ENCODE data around the gene MEGF10. TPM values are rescaled to one million over a fixed set of nuclear protein-coding genes. Genes with fewer than 3 reads are reported as not detected.

MEGF10 gene
- total RNA-seq, 3 donors from 2014 or later (not counting 1 experiment from before 2014, with no cell fraction given): 1.4 TPM; not detected in 2

DNA sequence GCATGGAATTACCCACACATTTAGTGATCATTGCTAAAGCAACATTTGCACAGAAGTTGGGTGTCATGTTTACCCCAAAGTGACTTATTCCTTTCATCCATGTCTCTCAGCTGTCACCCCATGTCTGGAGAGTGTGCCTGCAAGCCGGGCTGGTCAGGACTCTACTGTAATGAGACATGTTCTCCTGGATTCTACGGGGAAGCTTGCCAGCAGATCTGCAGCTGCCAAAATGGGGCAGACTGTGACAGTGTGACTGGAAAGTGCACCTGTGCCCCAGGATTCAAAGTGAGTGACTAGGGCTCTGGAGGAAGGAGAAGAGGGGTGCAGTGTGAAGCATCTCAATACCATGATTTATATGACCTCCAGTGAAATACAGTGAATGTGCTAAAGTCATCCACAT lies 126.9 kb downstream of the MEGF10 start:
- ATAC-seq: no peak
- H3K27me3 Mint-ChIP-seq (ENCODE audit: low read depth in 2 of 2): no peaks in the 10 kb centered on the region
- intact Hi-C loops (cut with micrococcal nuclease): no loop called here

DNA sequence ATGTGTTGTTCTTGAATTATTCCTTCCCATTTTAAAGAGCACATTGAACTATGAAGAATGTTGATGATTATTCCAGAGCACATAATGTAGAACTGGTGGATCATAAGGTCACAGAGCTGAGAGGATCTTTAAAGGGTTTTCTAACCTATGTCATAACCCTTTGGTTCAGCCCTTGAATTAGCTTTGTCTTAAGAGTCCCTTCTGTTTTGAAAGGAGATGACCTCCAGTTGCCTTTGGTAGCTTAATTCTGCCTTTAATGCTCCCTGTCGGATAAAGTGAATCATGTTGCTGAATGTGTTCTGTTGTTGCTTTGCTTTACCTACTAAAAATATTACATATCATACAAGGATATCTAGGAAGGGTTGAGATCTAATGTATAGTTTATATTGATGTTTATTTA lies 127.8 kb downstream of the MEGF10 start:
- H3K4me1 Mint-ChIP-seq: peaks cover 0 to 5% of the 10 kb centered on the region in 2 donors
- ATAC-seq: no peak
- no peak overlapping the region for H3K4me3 Mint-ChIP-seq
- no peak for DNase-seq
- no peaks in the 10 kb centered on the region for H3K27me3 ChIP-seq (ENCODE audit: control insufficient read depth, insufficient read depth, low read length)
- intact Hi-C loops (cut with micrococcal nuclease): no loop called here
- H3K9me3 Mint-ChIP-seq: no peaks in the 10 kb centered on the region
- H3K36me3 Mint-ChIP-seq: no peaks in the 10 kb centered on the region
- H3K27me3 Mint-ChIP-seq (ENCODE audit: low read depth in 2 of 2): no peaks in the 10 kb centered on the region
- no peaks in the 10 kb centered on the region for H3K9me3 ChIP-seq (ENCODE audit: control insufficient read depth, insufficient read depth, low read length)
- H3K27ac ChIP-seq (ENCODE audit: low read length): no peak overlapping the region
- H3K36me3 ChIP-seq (ENCODE audit: control insufficient read depth, insufficient read depth, low read length): no peaks in the 10 kb centered on the region
- H3K4me1 ChIP-seq (ENCODE audit: control insufficient read depth, insufficient read depth, low read length): no peaks in the 10 kb centered on the region
- no peak overlapping the region for H3K27ac Mint-ChIP-seq
- H3K4me3 ChIP-seq (ENCODE audit: low read length): no peak overlapping the region
- TF ChIP-seq, protein P1, sequence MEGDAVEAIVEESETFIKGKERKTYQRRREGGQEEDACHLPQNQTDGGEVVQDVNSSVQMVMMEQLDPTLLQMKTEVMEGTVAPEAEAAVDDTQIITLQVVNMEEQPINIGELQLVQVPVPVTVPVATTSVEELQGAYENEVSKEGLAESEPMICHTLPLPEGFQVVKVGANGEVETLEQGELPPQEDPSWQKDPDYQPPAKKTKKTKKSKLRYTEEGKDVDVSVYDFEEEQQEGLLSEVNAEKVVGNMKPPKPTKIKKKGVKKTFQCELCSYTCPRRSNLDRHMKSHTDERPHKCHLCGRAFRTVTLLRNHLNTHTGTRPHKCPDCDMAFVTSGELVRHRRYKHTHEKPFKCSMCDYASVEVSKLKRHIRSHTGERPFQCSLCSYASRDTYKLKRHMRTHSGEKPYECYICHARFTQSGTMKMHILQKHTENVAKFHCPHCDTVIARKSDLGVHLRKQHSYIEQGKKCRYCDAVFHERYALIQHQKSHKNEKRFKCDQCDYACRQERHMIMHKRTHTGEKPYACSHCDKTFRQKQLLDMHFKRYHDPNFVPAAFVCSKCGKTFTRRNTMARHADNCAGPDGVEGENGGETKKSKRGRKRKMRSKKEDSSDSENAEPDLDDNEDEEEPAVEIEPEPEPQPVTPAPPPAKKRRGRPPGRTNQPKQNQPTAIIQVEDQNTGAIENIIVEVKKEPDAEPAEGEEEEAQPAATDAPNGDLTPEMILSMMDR (IDR thresholded peaks at IDR 0.05): no peak
- no CpG with 5 or more reads among the region's 1 CpG for WGBS (ENCODE audit: insufficient coverage)

More for the DNA sequence above, 126.9 kb downstream of the MEGF10 start:
- Mint-ChIP-seq H3K4me1 (peaks cover 0 to under 1% of the 10 kb centered on the region in 2 donors), H3K36me3 (no peaks in the 10 kb centered on the region), H3K27ac (no peak overlapping the region), H3K9me3 (no peaks in the 10 kb centered on the region), H3K4me3 (no peak overlapping the region)
- 81% methylated on average over 2 of the region's 2 CpGs for WGBS (ENCODE audit: insufficient coverage)
- H3K4me3 ChIP-seq (ENCODE audit: low read length): no peak overlapping the region
- no peaks in the 10 kb centered on the region for H3K36me3 ChIP-seq (ENCODE audit: control insufficient read depth, insufficient read depth, low read length)
- no peak overlapping the region for H3K27ac ChIP-seq (ENCODE audit: low read length)
- H3K27me3 ChIP-seq (ENCODE audit: control insufficient read depth, insufficient read depth, low read length): no peaks in the 10 kb centered on the region
- no peaks in the 10 kb centered on the region for H3K4me1 ChIP-seq (ENCODE audit: control insufficient read depth, insufficient read depth, low read length)
- DNase-seq: no peak
- TF ChIP-seq, protein P1 (IDR thresholded peaks at IDR 0.05): no peak
- no peaks in the 10 kb centered on the region for H3K9me3 ChIP-seq (ENCODE audit: control insufficient read depth, insufficient read depth, low read length)

- H3K4me3 Mint-ChIP-seq: no peak overlapping the region
- ATAC-seq (no peak), DNase-seq (no peak)
- H3K4me1 Mint-ChIP-seq: peaks cover 0 to 5% of the 10 kb centered on the region in 2 donors
- Histone ChIP-seq H3K9me3 (ENCODE audit: control insufficient read depth, insufficient read depth, low read length) (no peaks in the 10 kb centered on the region), H3K36me3 (ENCODE audit: control insufficient read depth, insufficient read depth, low read length) (no peaks in the 10 kb centered on the region), H3K4me1 (ENCODE audit: control insufficient read depth, insufficient read depth, low read length) (no peaks in the 10 kb centered on the region), H3K27me3 (ENCODE audit: control insufficient read depth, insufficient read depth, low read length) (no peaks in the 10 kb centered on the region), H3K27ac (ENCODE audit: low read length) (no peak overlapping the region), H3K4me3 (ENCODE audit: low read length) (no peak overlapping the region)
- WGBS (ENCODE audit: insufficient coverage): 86% methylated on average over 7 of the region's 7 CpGs
- H3K9me3 Mint-ChIP-seq: no peaks in the 10 kb centered on the region
- TF ChIP-seq, protein P1 (IDR thresholded peaks at IDR 0.05): no peak
- intact Hi-C loops (cut with micrococcal nuclease): no loop called here
- no peaks in the 10 kb centered on the region for H3K27me3 Mint-ChIP-seq (ENCODE audit: low read depth in 2 of 2)
- no peaks in the 10 kb centered on the region for H3K36me3 Mint-ChIP-seq
- H3K27ac Mint-ChIP-seq: no peak overlapping the region
These were observed 128.5 kb downstream of the MEGF10 start for GRCh38 chr5:127418974-127419682.
